Measurements from ENCODE around the gene CALN1. TPM values are rescaled to one million over a fixed set of nuclear protein-coding genes. Genes with fewer than 3 reads are reported as not detected.

The CALN1 gene
- total and polyA plus RNA-seq, 12 donors, result not detected

- Histone ChIP-seq H3K36me3 (no peaks in the 10 kb centered on the region), H3K9me3 (no peaks in the 10 kb centered on the region)
- intact Hi-C loops (cut with DNase I), result no loop called here
Measured at GRCh38 chr7:71854546-71855397, 557.4 kb downstream of the CALN1 start.

DNA sequence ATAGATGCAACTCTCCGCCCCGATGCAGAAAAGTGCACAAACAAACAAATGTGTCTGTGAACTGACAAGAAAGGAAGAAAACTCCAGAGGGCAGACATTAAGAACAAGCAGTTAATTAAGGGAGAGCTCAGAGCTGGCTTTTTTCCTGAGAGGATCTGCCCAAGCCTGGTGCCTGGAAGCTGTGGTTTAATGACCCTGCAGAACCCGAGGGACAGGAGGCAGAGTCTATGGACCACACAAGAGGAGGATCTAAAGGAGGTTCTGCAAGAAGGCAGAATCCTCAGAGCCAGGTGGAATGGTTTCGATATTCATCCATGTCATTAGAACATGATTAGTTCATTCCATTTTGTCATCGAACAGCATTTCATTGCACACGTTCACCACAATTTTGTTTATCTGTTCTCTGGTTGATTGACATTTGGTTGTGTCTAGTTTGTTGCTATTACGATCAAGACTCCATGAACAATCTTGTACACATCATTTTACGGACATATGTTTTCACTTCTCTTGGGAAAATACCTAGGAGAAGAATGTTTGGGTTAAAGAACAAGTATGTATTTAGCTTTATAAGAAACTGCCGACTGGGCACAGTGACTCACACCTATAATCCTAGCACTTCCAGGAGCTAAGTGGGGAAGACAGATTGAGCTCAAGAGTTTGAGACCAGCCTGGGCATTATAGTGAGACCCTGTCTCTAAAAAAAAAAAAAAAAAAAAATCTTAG lies 560.2 kb downstream of the CALN1 start:
- 79 to 84% methylated on average over 9 of the region's 9 CpGs for WGBS, 2 donors
- Histone ChIP-seq H3K4me3 (no peak overlapping the region), H3K4me1 (no peaks in the 10 kb centered on the region), H3K9me3 (peaks cover 0 to 6% (median 0%) of the 10 kb centered on the region in 11 donors), H3K27me3 (peaks cover 0 to 12% (median 0%) of the 10 kb centered on the region in 7 donors), H3K36me3 (no peaks in the 10 kb centered on the region), H3K27ac (no peak overlapping the region)
- no peak for ATAC-seq
- TF ChIP-seq CTCF (IDR thresholded peaks at IDR 0.05), result no peak
- no peak for DNase-seq
- intact Hi-C loops (cut with DNase I), result no loop called here

More at GRCh38 chr7:71854546-71855397, 557.4 kb downstream of the CALN1 start:
- Histone ChIP-seq H3K27me3 (peaks cover 0 to 12% (median 0%) of the 10 kb centered on the region in 7 donors), H3K27ac (no peak overlapping the region), H3K4me1 (no peaks in the 10 kb centered on the region), H3K4me3 (no peak overlapping the region)
- DNase-seq, result no peak
- ATAC-seq, result no peak
- 69 to 72% methylated on average over 12 of the region's 12 CpGs for WGBS, 2 donors
- no peak for TF ChIP-seq CTCF (IDR thresholded peaks at IDR 0.05)

DNA sequence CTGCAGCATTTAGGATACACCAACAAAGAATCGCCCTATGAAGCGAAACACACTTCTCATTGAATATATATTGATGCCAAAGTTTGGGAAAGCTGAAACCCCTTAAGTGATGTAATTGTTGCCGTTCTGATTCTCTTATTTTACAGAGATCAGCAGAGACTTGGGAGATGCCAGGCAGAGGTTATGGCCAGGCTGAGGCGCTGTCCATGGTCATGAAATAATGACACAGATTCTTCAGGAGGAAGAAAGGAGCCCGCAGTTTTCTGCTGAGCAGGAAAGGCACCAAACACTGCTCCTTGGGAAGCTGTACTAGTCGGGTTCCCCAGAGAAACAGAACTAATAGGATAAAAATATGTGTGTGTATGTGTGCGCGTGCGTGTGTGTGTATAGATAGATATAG lies 566.0 kb downstream of the CALN1 start:
- peaks cover 0 to 7% (median under 1%) of the 10 kb centered on the region in 7 donors for H3K27me3 ChIP-seq
- no peak for TF ChIP-seq CTCF (IDR thresholded peaks at IDR 0.05)
- intact Hi-C loops (cut with DNase I), result no loop called here
- DNase-seq (no peak), ATAC-seq (no peak)
- 61 to 67% methylated on average over 9 of the region's 9 CpGs for WGBS, 2 donors
- H3K36me3 ChIP-seq, result no peaks in the 10 kb centered on the region
- H3K27ac ChIP-seq, result no peak overlapping the region
- H3K4me1 ChIP-seq, result no peaks in the 10 kb centered on the region
- no peak overlapping the region for H3K4me3 ChIP-seq
- H3K9me3 ChIP-seq, result peaks cover 0 to 6% (median 0%) of the 10 kb centered on the region in 11 donors

DNA sequence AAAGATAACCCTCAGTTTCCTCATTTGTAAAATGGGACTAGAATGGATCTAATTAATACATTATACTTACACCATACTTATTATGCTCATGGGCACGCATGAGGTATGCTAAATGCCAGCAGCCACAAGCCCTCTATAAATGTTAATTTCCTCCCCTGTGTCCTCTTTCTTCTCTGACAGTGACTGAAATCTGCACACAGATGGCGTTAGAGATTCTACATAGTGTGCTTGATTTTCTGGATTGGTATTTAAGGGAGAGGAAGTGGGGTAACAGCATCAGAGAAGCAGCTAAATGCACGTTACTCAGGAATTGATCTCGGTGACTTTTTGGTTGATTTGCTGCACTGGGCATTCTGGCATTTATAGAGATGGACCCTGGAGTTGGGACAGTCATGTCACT lies 568.5 kb downstream of the CALN1 start:
- WGBS, 2 donors, result 50 to 52% methylated on average over 4 of the region's 4 CpGs
- H3K36me3 ChIP-seq, result no peaks in the 10 kb centered on the region
- intact Hi-C loops (cut with DNase I), result no loop called here
- H3K27ac ChIP-seq, result no peak overlapping the region
- H3K27me3 ChIP-seq, result peaks cover 0 to 7% (median 0%) of the 10 kb centered on the region in 7 donors
- no peak for ATAC-seq
- no peak for TF ChIP-seq CTCF (IDR thresholded peaks at IDR 0.05)
- no peak overlapping the region for H3K4me3 ChIP-seq
- peaks cover 0 to 6% (median 0%) of the 10 kb centered on the region in 11 donors for H3K9me3 ChIP-seq
- no peaks in the 10 kb centered on the region for H3K4me1 ChIP-seq
- DNase-seq, result no peak

Data from heart right ventricle (tissue), 16 donors.